ENCODE data around the gene BTBD7.
A peak's percentile ranks its signal among the peaks of the same experiment; 100 is the strongest.
"Not testable (repeated sequence)": the region's sequence is repeated elsewhere in the genome, so short reads cannot be mapped to it uniquely, and the experiment has no call there.

BTBD7 gene

GRCh38 chr14:93249128-93249831, 83.6 kb downstream of the BTBD7 start:
- no peak for DNase-seq (ENCODE audit: low read depth in 2 of 2)

GRCh38 chr14:93246534-93246933, 86.3 kb downstream of the BTBD7 start:
- DNase-seq (ENCODE audit: low read depth in 2 of 2) = no peak

GRCh38 chr14:93245764-93246420, 86.9 kb downstream of the BTBD7 start:
- no peak for DNase-seq (ENCODE audit: low read depth in 2 of 2)

GRCh38 chr14:93240678-93241000, 92.2 kb downstream of the BTBD7 start:
- no peak for DNase-seq (ENCODE audit: low read depth in 2 of 2)

- peak; percentile 43 to 62 for DNase-seq (ENCODE audit: low read depth in 2 of 2)
These were observed 92.8 kb downstream of the BTBD7 start for GRCh38 chr14:93239869-93240677.

GRCh38 chr14:93234798-93235197, 98.0 kb downstream of the BTBD7 start:
- no peak for DNase-seq (ENCODE audit: low read depth in 2 of 2)

- not testable (repeated sequence) for DNase-seq (ENCODE audit: low read depth in 2 of 2)
These were observed 99.8 kb downstream of the BTBD7 start for GRCh38 chr14:93233078-93233477.

- DNase-seq (ENCODE audit: low read depth in 2 of 2) = no peak
These were observed 100.7 kb downstream of the BTBD7 start for GRCh38 chr14:93232159-93232558.

- no peak for DNase-seq (ENCODE audit: low read depth in 2 of 2)
These were observed 101.5 kb downstream of the BTBD7 start for GRCh38 chr14:93231129-93231979.

- no peak for DNase-seq (ENCODE audit: low read depth in 2 of 2)
These were observed 102.3 kb downstream of the BTBD7 start for GRCh38 chr14:93230539-93230938.

- no peak for DNase-seq (ENCODE audit: low read depth in 2 of 2)
These were observed 104.3 kb downstream of the BTBD7 start for GRCh38 chr14:93228550-93228949.

GRCh38 chr14:93223565-93223964, 109.3 kb downstream of the BTBD7 start:
- no peak for DNase-seq (ENCODE audit: low read depth in 2 of 2)

GRCh38 chr14:93220509-93220908, 112.3 kb downstream of the BTBD7 start:
- DNase-seq (ENCODE audit: low read depth in 2 of 2) = no peak

GRCh38 chr14:93219103-93219726, 113.6 kb downstream of the BTBD7 start:
- no peak for DNase-seq (ENCODE audit: low read depth in 2 of 2)

- no peak for DNase-seq (ENCODE audit: low read depth in 2 of 2)
These were observed 118.2 kb downstream of the BTBD7 start for GRCh38 chr14:93214598-93214997.

- DNase-seq (ENCODE audit: low read depth in 2 of 2) = no peak
These were observed 120.4 kb downstream of the BTBD7 start for GRCh38 chr14:93212432-93212831.

GRCh38 chr14:93207468-93208308, 125.1 kb downstream of the BTBD7 start:
- DNase-seq (ENCODE audit: low read depth in 2 of 2) = no peak

GRCh38 chr14:93206793-93207467, 125.9 kb downstream of the BTBD7 start, which contains the start of the genes GON7 and UBR7:
TSS of gene GON7 (minus strand) at chr14:93207065. CDS start at chr14:93207037, 28 bp downstream.
TSS of gene UBR7 (plus strand) at chr14:93207256. CDS start at chr14:93207292, 36 bp downstream.
- DNase-seq (ENCODE audit: low read depth in 2 of 2) = peak; percentile 88 to 90

GRCh38 chr14:93201155-93201704, 131.6 kb downstream of the BTBD7 start:
- DNase-seq (ENCODE audit: low read depth in 2 of 2) = no peak
